Spinal cord (tissue), 10 donors: ENCODE data around the gene CD38. TPM values are rescaled to one million over a fixed set of nuclear protein-coding genes. Genes with fewer than 3 reads are reported as not detected.
A peak's percentile ranks its signal among the peaks of the same experiment; 100 is the strongest.
"Not testable (repeated sequence)": the region's sequence is repeated elsewhere in the genome, so short reads cannot be mapped to it uniquely, and the experiment has no call there.

ENCODE experiments used
- DNase-seq, 6 donors: peaks; one replicate each; pipeline versions ENCODE4 v3.0.0 to v3.0.0-alpha.2; 2013 to 2015; ENCODE audit warnings: low spot score in 6 of 6, low read depth in 4 of 6
- H3K27ac ChIP-seq: one replicate; pipeline ENCODE4 v1.5.1; 2013; ENCODE audit warnings: low read depth, low read length, control low read depth
- H3K27me3 ChIP-seq: one replicate; pipeline ENCODE4 v1.6.1; 2013; ENCODE audit warnings: low read length; ENCODE audit not compliant: control insufficient read depth, insufficient read depth
- H3K36me3 ChIP-seq: one replicate; pipeline ENCODE4 v1.6.1; 2013; ENCODE audit warnings: low read length; ENCODE audit not compliant: control insufficient read depth, insufficient read depth
- H3K4me1 ChIP-seq: one replicate; pipeline ENCODE4 v1.6.1; 2013; ENCODE audit warnings: low read length; ENCODE audit not compliant: control insufficient read depth, insufficient read depth
- H3K4me3 ChIP-seq: one replicate; pipeline ENCODE4 v1.5.1; 2013; ENCODE audit warnings: low read depth, low read length, control low read depth
- H3K9me3 ChIP-seq: one replicate; pipeline ENCODE4 v1.6.1; 2013; ENCODE audit warnings: low read length; ENCODE audit not compliant: control insufficient read depth, insufficient read depth
- WGBS: methylation state at CpG from one replicate; pipeline ENCODE4 v1.1.5; 2013; ENCODE audit warnings: missing lambda C conversion rate; ENCODE audit not compliant: insufficient coverage; 5-methylcytosine and 5-hydroxymethylcytosine counted together
- long read RNA-seq, 4 donors: transcript quantifications; one replicate each; lab custom pipeline, GENCODE V29; 2026
- polyA plus RNA-seq, 2 donors: library from polyadenylated mRNA; unstranded; fragments of 120-200 nt; gene quantifications; one replicate each; pipeline ENCODE4 v1.2.1, GENCODE V29; 2013; ENCODE audit not compliant: insufficient read length in 2 of 2
- total RNA-seq, 2 donors: library from RNA; depleted of rRNA in 1 of 2; stranded (reverse); fragments of 120-200 nt in 1 of 2; fragments of >200 nt in 1 of 2; gene quantifications; one replicate each; pipeline versions ENCODE4 v1.2.3 to v1.2.4, GENCODE V29; 2013 to 2014
- donor health status: healthy.

CD38 gene
- total RNA-seq (1 to 10 TPM; 3.1 to 7.1 TPM), polyA plus RNA-seq (1 to 10 TPM; 3.0 to 8.2 TPM)
- long read RNA-seq, donor 1, full-length matches to known transcripts: 3 of 3 reads
- long read RNA-seq, donor 1, partial matches to known transcripts: 0 of 3 reads
- long read RNA-seq, donor 1, other reads (novel, unspliced or antisense): 0 of 3 reads
- long read RNA-seq, donor 2, full-length matches to known transcripts: 2 of 2 reads
- long read RNA-seq, donor 2, partial matches to known transcripts: 0 of 2 reads
- long read RNA-seq, donor 2, other reads (novel, unspliced or antisense): 0 of 2 reads
- long read RNA-seq, donor 3, full-length matches to known transcripts: 1 of 1 reads
- long read RNA-seq, donor 3, partial matches to known transcripts: 0 of 1 reads
- long read RNA-seq, donor 3, other reads (novel, unspliced or antisense): 0 of 1 reads
- long read RNA-seq, donor 4: 0 reads

- Histone ChIP-seq H3K27me3 (peaks cover 2% of the 10 kb centered on the region), H3K9me3 (no peaks in the 10 kb centered on the region), H3K4me1 (peaks cover 10% of the 10 kb centered on the region), H3K27ac (peak within 1 kb of the TSS; percentile 49), H3K4me3 (peak within 1 kb of the TSS; percentile 50), H3K36me3 (no peaks in the 10 kb centered on the region)
- peak in 5 of 6 donors; percentile 21 to 80 (median 45) for DNase-seq
- WGBS: under 1% methylated on average over 73 of the region's 76 CpGs
Measured at GRCh38 chr4:15778289-15779241, at the start of gene CD38. Gene CD38 (plus strand): TSS chr4:15778328. CDS start chr4:15778415, 87 bp downstream.

- DNase-seq: peak in 4 of 6 donors; percentile 33 to 82 (median 60)
- Histone ChIP-seq H3K27ac (no peak overlapping the region), H3K27me3 (no peaks in the 10 kb centered on the region), H3K4me1 (no peaks in the 10 kb centered on the region), H3K36me3 (no peaks in the 10 kb centered on the region), H3K9me3 (no peaks in the 10 kb centered on the region), H3K4me3 (no peak overlapping the region)
- 0% methylated on average over 2 of the region's 3 CpGs for WGBS
Measured at GRCh38 chr4:15729910-15730533, 48.1 kb upstream of the CD38 start.

GRCh38 chr4:15733061-15733460, 45.1 kb upstream of the CD38 start:
- not testable (repeated sequence) for DNase-seq, H3K36me3 ChIP-seq
- WGBS: 88% methylated on average over 1 of the region's 5 CpGs

GRCh38 chr4:15735536-15735935, 42.6 kb upstream of the CD38 start:
- WGBS: 29% methylated on average over 1 of the region's 6 CpGs
- Histone ChIP-seq H3K9me3 (no peaks in the 10 kb centered on the region), H3K27ac (no peak overlapping the region), H3K36me3 (no peaks in the 10 kb centered on the region), H3K4me1 (peaks cover 2% of the 10 kb centered on the region), H3K4me3 (no peak overlapping the region), H3K27me3 (no peaks in the 10 kb centered on the region)
- peak in 3 of 6 donors; percentile 18 to 66 (median 54) for DNase-seq

More at GRCh38 chr4:15733061-15733460, 45.1 kb upstream of the CD38 start:
- not testable (repeated sequence) for H3K9me3 ChIP-seq, H3K4me3 ChIP-seq, H3K27ac ChIP-seq, H3K27me3 ChIP-seq, H3K4me1 ChIP-seq

GRCh38 chr4:15736514-15737050, 41.5 kb upstream of the CD38 start:
- no peak overlapping the region for H3K27ac ChIP-seq
- 53% methylated on average over 3 of the region's 4 CpGs for WGBS
- no peaks in the 10 kb centered on the region for H3K36me3 ChIP-seq
- H3K4me1 ChIP-seq: peaks cover 2% of the 10 kb centered on the region
- H3K9me3 ChIP-seq: no peaks in the 10 kb centered on the region
- H3K27me3 ChIP-seq: no peaks in the 10 kb centered on the region
- H3K4me3 ChIP-seq: no peak overlapping the region
- no peak for DNase-seq

- peaks cover 2% of the 10 kb centered on the region for H3K4me1 ChIP-seq
- no peak for DNase-seq
Measured at GRCh38 chr4:15737255-15737654, 40.9 kb upstream of the CD38 start.

GRCh38 chr4:15738877-15739276, 39.3 kb upstream of the CD38 start:
- WGBS: 75% methylated on average over 1 of the region's 1 CpG
- Histone ChIP-seq H3K9me3 (no peaks in the 10 kb centered on the region), H3K4me1 (peaks cover 2% of the 10 kb centered on the region), H3K27ac (no peak overlapping the region), H3K4me3 (no peak overlapping the region), H3K36me3 (no peaks in the 10 kb centered on the region), H3K27me3 (no peaks in the 10 kb centered on the region)
- peak in 3 of 6 donors; percentile 13 to 70 (median 21) for DNase-seq

More at GRCh38 chr4:15737255-15737654, 40.9 kb upstream of the CD38 start:
- H3K36me3 ChIP-seq: no peaks in the 10 kb centered on the region
- no peaks in the 10 kb centered on the region for H3K9me3 ChIP-seq
- H3K27me3 ChIP-seq: no peaks in the 10 kb centered on the region
- no peak overlapping the region for H3K27ac ChIP-seq
- 40% methylated on average over 2 of the region's 3 CpGs for WGBS
- no peak overlapping the region for H3K4me3 ChIP-seq

- Histone ChIP-seq H3K27me3 (no peaks in the 10 kb centered on the region), H3K4me3 (no peak overlapping the region), H3K27ac (no peak overlapping the region), H3K4me1 (peaks cover 2% of the 10 kb centered on the region), H3K36me3 (no peaks in the 10 kb centered on the region), H3K9me3 (no peaks in the 10 kb centered on the region)
- 40% methylated on average over 2 of the region's 11 CpGs for WGBS
- no peak for DNase-seq
Measured at GRCh38 chr4:15740764-15741404, 37.2 kb upstream of the CD38 start.
